GM21381 (cell line): ENCODE data around the gene ZBTB2.
"Not testable (repeated sequence)": the region's sequence is repeated elsewhere in the genome, so short reads cannot be mapped to it uniquely, and the experiment has no call there.

Experiments
- ATAC-seq: cut with Tn5 transposase; IDR thresholded peaks from one replicate; pipeline ENCODE4 v1.9.1; 2021; ENCODE audit warnings: mild to moderate bottlenecking, moderate library complexity; ENCODE audit not compliant: unreplicated experiment

Gene ZBTB2

DNA sequence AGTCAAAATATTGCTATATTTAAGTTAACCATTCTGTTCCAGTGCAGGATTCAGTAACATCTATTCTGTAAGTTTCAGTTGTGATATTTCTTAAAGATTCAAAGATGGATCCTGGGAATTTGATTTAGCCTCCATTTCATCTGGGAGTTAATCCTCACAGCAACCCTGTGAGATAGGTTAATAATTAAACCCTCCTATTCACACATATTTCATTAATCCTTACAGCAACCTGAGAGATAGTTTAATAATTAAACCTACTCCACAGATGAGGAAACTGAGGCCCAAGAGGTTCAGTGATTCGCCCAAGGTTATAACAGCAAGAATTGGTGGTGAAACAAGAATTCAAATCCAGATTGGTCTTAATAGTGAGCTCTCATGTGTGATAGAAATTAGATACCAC lies 10.9 kb upstream of the ZBTB2 start:
- ATAC-seq = no peak

DNA sequence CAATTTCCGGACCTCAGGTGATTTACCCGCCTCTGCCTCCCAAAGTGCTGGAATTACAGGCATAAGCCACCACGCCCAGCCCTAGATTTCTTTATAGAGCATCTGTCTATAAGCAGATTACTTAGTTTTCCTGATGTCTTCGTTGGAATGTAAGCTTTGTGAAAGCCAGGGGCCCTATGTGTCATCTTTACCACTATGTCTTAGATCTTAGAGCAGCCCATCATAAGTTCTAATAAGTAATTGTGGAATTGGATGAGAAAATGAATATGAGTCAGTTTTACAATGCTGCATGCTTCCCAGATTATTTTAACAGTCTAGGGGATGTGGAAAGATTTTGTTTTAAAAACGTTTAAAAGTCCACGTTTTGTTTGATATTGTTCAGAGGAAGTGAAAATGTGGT lies 9.1 kb upstream of the ZBTB2 start:
- ATAC-seq = no peak

DNA sequence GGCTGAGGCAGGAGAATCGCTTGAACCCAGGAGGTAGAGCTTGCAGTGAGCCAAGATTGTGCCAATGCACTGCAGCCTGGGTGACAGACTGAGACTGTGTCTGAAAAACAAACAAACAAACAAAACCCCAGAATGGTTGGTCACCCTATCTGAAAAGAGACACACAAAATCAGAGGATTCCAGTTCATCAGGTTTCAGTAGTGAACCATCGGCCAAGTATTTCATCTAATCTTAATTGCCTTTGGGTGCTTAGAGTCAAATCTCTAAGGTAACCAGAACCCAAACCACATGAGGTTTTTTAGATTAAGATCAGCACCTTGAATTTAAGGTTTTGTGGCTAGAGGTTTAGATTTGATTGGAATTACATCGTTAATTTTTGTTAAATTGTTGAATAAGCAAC lies 8.3 kb upstream of the ZBTB2 start:
- no peak for ATAC-seq

DNA sequence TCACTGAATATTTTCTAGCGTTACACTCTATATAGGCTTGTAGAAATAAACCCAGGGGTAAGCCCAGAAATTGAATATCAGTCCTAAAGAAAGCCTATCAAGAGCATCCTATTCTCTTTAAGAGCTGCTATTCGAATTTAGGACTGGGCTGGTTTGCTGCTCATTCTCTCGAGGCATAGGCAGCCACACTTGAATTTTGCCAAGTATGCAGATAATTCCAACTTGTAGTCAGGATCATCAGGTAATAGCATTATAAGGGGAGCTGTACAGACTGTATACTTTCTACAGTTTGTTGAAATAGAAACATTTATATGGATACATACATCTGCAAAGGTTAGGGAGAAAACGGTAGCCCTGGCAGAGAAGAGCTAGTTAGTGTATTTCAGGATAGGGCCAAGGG lies 2.1 kb upstream of the ZBTB2 start:
- no peak for ATAC-seq

DNA sequence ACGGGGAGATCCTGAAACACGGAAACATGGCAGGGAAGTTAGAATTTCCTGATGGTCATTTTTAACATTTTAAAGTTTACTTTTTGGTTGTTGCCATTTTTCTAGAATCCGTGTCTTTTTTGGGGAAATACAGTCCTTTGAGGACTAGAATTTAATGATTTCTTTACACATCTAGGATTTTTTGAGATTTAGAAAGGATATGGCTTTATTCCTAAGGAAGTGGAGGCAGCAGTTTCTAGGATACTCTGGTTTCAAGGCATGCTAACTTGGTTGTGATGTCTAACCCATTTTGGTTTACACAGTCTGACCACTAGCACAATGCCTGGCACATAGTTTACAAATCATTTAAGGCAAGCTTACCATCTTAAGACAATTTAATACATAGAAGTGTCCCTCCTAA lies 1.1 kb upstream of the ZBTB2 start:
- no peak for ATAC-seq

DNA sequence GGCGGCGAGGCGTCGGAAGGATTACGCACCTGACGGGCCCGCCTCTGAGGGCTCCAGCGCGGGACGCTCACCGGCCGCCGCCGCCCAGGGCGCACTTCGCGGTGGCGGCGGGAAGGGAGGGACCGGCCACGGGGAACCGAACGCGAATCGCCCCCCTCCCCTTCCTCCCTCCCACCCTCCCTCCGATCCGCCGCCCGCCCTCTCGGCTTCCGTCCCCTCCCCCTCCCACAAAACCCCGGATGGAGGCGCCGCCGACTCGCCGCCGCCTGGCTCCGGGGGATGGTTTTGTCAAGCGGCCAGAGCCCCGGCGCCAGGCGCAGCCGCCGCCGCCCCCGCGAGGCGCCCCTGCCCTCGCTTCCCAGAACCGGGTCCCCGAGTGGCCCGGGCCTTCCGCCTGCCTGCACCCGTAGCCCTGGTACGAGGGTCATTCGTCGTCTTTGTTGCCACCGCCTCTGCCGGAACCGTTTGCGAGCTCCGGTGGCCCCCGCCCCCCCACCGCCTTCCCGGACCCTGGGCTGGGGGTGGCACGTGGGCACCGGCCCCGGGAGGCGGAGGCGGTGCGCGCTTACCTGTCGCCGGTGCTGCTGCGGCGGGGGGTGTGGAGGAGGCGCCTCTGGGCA lies 398 bp downstream of the ZBTB2 start:
- peak; percentile 8 for ATAC-seq

DNA sequence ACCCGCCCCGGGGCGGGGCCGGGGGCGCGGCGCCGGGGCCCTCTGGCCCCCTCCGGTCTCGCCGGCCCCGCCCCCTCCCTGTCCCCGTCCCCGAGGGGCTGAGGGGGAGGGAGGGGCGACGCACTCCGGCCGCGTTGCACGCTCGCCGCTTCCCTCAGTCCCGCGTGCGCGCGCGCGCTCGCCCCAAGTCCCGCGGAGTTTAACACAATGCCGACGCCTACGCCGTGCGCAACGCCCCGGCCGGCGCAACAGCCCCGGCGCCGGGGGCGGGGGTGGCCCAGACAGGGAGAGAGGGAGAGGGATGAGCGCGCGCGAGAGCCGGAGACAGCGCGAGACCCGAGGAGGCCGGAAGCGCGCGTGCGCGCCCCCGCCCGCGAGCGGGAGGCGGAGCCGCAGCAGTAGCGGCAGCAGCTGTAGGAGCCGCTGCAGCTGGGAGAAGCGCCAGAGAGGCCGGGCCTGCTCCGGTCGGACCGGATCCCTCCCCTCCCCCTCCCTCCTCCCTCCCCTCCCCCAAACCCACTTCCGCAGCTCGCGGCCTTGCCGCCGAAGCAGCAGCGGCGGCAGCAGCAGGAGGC lies 996 bp downstream of the ZBTB2 start:
- ATAC-seq = peak; percentile 76

DNA sequence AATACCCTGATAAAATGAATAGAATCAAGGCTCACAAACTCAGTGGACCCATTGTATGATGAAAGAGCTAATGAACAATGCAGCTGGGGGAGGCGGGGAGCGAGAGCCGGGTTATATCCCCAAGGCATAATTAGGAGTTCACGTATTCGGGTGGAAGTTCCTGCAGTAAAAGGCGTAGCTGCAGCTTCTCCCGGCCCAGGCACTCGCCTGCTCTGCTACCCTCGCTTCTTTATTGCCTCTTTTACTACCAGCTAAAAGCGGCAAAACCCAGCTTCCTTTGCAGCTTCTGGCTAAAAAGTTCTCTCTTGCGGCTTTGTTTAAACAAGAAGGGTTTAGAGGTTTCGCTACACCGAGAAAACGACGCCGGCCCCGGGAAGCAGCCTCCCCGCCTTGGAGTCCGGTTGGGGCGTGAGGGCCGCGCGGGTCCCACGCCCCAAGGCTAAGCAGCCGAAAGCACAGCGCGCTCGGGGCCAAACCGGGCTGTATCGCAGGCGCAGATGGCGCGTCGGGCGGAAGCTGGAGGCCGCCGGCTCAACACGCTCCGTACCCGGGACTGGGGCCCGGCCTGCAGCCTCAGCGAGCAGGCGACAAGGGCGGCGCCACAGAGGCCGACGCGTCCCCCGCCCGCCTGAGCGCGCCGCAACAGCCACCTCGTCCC lies 1.6 kb downstream of the ZBTB2 start:
- peak; percentile 63 for ATAC-seq

DNA sequence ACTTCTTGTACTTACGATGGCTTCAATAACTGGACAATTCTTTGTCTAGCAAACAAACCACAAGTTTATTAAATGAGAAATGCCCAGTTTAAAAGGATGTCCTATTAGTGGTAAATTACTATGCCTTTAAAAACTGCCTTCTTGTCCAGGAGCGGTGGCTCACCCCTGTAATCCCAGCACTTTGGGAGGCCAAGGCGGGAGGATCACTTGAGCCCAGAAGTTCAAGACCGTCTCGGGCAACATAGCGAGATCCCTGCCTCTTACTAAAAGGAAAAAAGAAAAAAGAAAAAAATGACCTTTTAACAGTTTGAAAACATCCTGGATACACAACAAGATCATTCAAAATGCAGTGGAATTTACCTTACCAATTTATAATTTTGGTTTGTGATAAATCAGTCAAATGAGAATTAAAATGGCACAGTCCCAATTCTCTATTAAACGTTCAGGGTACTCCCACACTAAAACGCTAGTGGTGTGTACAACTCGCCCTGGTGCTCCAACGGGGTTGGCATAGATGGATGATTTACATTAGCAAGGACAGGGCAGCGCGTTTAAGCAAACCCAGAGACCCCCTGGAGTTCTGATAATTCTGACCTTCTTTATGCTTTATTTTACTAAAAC lies 2.3 kb downstream of the ZBTB2 start:
- no peak for ATAC-seq

DNA sequence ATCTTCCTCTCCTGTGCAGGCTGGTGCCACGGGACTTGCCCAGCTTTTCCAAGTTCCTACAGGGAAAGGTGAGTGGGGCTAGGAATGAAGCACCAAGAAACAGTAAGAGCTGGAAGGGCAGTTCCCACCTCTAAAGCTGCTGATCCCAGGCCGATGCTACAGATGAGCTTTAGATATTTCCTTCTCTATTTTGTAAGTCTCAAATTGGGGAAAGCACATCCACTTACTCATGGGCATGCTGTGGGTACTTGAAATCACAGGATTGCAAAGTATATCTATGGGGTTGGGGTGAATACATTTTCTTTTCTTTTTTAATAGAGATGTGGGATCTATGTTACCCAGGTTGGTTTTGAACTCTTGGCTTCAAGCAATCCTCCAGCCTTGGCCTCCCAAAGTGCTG lies 3.1 kb downstream of the ZBTB2 start:
- no peak for ATAC-seq

DNA sequence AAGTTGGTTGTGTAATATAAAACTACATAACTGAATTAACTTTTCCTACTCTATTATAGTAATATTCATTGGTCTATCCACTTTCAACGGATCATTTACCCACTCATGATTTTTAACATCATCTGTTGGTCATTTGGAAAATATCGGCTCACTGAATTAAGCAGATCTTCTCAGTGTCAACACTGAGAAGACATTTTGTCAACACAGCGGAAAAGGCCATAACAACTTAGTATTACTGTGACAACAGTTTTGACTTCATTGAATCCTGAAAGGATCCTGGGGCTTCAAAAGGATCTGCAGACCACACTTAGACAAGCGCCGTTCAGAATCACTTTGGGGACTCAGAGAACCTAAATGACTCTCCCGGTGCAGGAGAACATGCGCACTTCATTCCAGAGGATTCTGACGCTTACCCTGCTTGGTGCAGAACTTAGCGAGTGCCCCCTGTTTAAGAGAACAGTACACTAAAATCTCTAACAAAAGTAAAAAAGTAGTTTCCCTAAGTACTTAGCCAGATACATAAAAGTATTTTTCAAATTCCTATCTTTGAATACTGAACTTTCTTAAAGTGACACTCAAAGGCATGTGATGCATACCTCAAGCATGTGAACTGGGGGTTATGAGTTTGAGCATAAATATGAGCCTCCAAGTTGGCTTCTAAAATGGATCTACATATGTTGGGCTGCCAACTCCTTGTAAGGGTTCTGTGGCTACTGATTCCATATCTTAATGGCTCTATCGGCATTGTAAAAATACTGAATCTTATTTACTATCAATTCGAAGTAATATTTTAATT lies 4.0 kb downstream of the ZBTB2 start:
- ATAC-seq = no peak

DNA sequence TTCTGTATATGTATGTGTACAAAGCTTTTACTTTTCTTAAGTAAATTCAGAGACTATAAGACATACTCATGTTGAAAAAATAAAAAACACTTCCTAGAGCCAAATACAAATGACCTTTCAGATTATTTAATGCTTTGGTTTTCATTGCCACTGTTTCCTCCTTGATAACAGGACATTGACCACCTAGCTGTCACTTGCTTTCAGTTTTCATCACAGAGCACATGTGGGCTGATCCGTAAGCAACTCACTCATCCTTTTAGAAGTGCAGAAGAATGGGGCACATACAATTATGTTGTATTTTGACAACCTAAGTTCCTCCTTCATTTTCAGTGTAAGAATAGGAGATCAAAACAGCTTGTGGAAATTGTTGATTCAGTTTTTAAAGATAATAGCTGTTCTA lies 6.2 kb downstream of the ZBTB2 start:
- no peak for ATAC-seq

DNA sequence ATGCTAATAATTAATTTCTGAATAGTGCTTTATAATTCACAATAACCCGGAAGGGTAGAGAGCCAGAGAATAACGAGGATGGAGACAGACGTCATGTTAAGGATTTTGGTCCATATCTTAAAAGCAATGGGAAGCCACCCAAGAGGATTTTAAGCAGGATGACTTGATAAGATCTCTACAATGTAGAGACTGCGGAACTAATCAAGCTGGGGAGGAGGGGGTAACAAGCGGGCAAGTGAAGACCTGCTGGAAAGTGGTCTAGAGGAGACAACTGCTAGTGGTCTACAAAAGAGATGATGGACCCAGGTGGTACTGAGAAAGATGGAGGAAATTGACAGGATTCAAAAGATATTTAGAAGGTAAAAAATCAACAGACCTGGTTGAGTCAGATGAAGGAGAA lies 7.2 kb downstream of the ZBTB2 start:
- no peak for ATAC-seq

DNA sequence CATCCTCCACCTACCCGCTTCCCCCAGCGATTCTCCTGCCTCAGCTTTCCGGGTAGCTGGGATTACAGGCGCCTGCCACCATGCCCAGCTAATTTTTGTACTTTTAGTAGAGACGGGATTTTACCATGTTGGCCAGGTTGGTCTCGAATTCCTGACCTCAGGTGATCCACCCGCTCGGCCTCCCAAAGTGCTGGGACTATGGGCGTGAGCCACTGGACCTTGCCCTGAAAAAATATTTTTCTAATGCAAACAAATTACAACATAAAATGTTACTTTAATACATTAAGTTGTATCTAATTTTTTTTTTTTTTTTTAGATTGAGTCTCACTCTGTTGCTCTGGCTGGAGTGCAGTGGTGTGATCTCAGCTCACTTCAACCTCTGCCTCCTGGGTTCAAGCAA lies 8.7 kb downstream of the ZBTB2 start:
- ATAC-seq = not testable (repeated sequence)

DNA sequence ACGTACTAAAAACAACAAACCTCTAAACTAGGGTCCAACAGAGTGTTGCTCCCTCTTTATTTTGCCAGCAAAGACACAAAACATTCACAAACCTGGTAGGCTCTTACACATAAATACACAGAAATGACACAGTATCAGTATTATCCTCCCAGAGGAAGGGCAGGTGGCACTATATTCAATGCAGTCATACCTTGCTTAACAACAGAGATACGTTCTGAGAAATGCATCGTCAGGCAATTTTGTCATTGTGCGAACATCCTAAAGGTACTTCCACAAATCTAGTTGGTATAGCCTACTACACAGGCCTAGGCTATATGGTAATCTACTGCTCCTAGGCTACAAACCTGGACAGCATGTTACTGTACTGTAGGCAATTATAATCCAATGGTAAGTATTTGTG lies 9.6 kb downstream of the ZBTB2 start:
- ATAC-seq = no peak

DNA sequence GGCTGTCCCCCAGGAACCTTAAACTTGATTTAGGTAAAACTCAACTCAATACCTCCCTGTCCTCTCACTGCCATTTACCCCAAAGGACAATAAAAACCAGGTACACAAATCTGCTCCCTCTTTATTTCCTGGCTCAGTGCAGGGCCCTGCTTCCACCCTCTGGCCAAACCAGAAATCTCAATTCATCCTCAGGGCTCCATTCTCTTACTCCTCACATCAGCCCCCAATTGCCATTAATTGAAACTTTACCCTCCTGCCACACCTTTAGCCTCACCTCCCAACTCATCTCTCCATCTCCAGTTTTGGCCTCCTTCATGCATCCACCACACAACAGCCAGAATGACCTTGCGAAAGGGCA lies 10.5 kb downstream of the ZBTB2 start:
- ATAC-seq = no peak

DNA sequence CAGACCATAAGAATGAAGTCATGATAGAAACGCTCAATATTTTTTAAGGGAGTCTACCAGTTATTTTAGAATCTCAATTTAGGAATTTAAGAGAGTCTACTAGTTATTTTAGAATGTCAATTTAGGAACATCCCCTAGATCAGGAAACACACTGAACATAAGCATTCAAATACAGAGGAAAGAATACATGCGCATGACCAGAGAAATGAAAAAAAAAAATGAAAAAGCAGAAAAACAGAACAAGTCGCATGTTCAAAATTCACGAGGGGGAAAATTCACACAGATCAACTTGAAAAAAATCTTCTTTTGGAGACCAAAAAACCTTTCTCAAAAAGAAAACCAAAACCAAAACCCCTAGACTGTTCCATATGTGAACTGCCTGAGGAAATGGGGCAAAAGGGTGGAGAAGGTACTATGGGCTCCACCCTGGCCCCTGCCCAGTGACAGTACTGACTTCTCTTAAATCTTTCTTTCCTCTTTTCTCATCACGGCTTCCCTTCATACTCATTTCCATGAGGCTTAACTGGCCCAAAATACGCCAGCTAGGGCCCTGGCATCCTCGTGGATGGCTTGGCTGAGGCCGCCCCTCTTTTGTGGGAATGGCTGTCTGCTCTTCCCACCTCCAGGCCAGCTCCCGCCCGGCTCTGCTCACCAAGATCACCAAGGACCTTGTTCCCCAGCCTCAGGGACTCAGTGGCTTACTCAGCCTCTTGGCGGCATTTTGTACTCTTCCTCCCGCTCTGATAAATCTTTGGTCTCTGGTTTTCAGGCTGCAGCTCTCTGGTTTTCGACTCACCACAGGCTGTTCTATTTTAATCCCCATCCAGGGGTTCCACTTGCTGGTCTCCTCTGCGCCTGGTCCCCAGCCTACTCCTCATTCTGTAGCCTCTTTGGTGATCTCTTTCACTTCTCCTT lies 11.2 kb downstream of the ZBTB2 start:
- ATAC-seq = peak; percentile 63

DNA sequence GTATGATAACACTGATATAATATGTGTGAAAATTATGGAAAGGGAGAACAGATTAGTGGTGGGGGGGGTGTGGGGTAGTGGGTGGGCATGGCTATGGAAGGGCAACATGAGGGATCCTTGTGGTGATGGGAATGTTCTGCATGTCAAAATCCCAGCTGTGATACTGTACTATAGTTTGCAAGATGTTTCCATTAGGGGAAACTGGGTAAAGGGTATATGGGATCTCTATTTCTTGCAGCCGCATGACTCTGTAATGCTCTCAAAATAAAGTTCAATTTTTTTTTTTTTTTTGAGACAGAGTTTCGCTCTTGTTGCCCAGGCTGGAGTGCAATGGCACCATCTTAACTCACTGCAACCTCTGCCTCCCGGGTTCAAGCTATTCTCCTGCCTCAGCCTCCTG lies 14.3 kb downstream of the ZBTB2 start:
- no peak for ATAC-seq

DNA sequence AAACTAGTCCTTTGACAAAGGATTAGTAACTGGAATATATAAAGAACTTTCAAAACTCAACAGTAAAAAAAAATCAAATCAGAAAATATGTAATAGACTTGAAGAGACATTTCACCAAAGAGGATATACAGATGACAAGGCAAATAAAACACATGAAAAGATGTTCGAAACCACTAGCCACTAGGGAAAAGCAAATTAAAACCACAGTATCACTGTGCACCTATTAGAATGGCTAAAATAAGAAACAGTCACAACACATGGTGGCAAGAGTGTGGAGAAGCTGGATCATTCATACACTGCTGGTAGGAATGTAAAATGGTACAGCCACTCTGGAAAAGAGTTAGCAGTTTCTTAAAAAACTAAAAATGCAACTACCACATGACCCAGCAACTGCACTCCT lies 14.9 kb downstream of the ZBTB2 start:
- ATAC-seq = no peak

DNA sequence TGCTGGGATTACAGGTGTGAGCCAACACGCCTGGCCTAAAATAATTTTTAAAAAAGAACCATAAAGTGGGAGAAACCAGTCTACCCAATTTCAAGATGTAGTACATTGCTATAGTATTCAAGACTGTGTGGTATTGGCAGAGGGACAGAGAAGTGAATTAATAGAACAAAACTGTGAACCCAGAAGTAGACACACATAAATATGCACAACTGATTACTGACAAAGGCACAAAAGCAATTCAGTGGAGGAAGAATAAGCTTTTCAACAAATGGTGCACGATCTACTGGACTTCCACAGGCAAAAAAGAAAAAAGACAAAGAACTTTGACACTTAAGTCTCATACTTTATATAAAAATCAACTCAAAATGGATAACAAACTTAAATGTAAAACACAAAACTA lies 15.5 kb downstream of the ZBTB2 start:
- no peak for ATAC-seq
